ENCODE results near the gene LINC01488. TPM values are rescaled to one million over a fixed set of nuclear protein-coding genes. Genes with fewer than 3 reads are reported as not detected.

Gene LINC01488
- total and polyA plus RNA-seq, 2 donors (not counting 1 experiment from before 2014, with no cell fraction given), result not detected

- DNase-seq (no peak), ATAC-seq (ENCODE audit: low read depth) (no peak)
- Mint-ChIP-seq H3K27me3 (peaks cover 13% of the 10 kb centered on the region), H3K4me3 (no peak overlapping the region), H3K27ac (no peak overlapping the region), H3K9me3 (ENCODE audit: insufficient read depth) (peaks cover 7% of the 10 kb centered on the region), H3K4me1 (peaks cover 2% of the 10 kb centered on the region)
- TF ChIP-seq EZH2 (IDR thresholded peaks at IDR 0.05; ENCODE audit: borderline replicate concordance, insufficient read depth, low read depth, low read length, poor library complexity, severe bottlenecking), result no peak
- TF ChIP-seq, protein P1, sequence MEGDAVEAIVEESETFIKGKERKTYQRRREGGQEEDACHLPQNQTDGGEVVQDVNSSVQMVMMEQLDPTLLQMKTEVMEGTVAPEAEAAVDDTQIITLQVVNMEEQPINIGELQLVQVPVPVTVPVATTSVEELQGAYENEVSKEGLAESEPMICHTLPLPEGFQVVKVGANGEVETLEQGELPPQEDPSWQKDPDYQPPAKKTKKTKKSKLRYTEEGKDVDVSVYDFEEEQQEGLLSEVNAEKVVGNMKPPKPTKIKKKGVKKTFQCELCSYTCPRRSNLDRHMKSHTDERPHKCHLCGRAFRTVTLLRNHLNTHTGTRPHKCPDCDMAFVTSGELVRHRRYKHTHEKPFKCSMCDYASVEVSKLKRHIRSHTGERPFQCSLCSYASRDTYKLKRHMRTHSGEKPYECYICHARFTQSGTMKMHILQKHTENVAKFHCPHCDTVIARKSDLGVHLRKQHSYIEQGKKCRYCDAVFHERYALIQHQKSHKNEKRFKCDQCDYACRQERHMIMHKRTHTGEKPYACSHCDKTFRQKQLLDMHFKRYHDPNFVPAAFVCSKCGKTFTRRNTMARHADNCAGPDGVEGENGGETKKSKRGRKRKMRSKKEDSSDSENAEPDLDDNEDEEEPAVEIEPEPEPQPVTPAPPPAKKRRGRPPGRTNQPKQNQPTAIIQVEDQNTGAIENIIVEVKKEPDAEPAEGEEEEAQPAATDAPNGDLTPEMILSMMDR (IDR thresholded peaks at IDR 0.05), result no peak
- H4K20me1 ChIP-seq (ENCODE audit: control insufficient read depth, insufficient read depth, low read length, poor library complexity, severe bottlenecking), result no peaks in the 10 kb centered on the region
- H2AFZ ChIP-seq (ENCODE audit: insufficient read depth, low read depth, low read length, poor library complexity, severe bottlenecking), result no peak overlapping the region
- no peak overlapping the region for H3K9ac ChIP-seq (ENCODE audit: low read length)
- no peaks in the 10 kb centered on the region for H3K79me2 ChIP-seq (ENCODE audit: control insufficient read depth, insufficient read depth, low read length)
- no peaks in the 10 kb centered on the region for H3K36me3 ChIP-seq (replicated peaks in 1 of 2; ENCODE audit: control extremely low read depth in 1 of 2, control insufficient read depth in 1 of 2, extremely low read depth in 1 of 2, insufficient read depth in 2 of 2, low read length in 1 of 2)
- no peak overlapping the region for H3K4me2 ChIP-seq (replicated peaks; ENCODE audit: low read depth, low read length, poor library complexity, severe bottlenecking)
- H3K27ac ChIP-seq (ENCODE audit: low read length in 2 of 2), result no peak overlapping the region
- peaks cover 0 to 4% (median 1%) of the 10 kb centered on the region in 4 experiments for H3K27me3 ChIP-seq (replicated peaks in 1 of 4; ENCODE audit: control extremely low read depth in 1 of 4, control insufficient read depth in 3 of 4, insufficient read depth in 4 of 4, low read length in 3 of 4)
- no peak overlapping the region for H3K4me3 ChIP-seq (ENCODE audit: control extremely low read depth in 1 of 5, extremely low read depth in 1 of 5, insufficient read depth in 1 of 5, low read depth in 2 of 5, low read length in 4 of 5)
- 96% methylated on average over 15 of the region's 17 CpGs for WGBS (ENCODE audit: insufficient coverage)
- intact Hi-C loops (cut with micrococcal nuclease), result no loop called here
- ChIA-PET CTCF (no interaction called here), POLR2A (interaction anchor here (0.6 kb wide), 1 partner anchor 167 kb away, joined by 4 read pairs; no protein-coding TSS in a partner anchor)
- H3K9me3 ChIP-seq (ENCODE audit: control extremely low read depth in 1 of 3, control insufficient read depth in 2 of 3, insufficient read depth in 1 of 3, low read length in 2 of 3), result peaks cover 0 to 9% (median 0%) of the 10 kb centered on the region in 3 donors
- H3K4me1 ChIP-seq (ENCODE audit: control insufficient read depth in 2 of 2, insufficient read depth in 2 of 2, low read length in 2 of 2), result no peaks in the 10 kb centered on the region
These were observed 16.0 kb upstream of the LINC01488 start for GRCh38 chr11:69465236-69466000.

DNA sequence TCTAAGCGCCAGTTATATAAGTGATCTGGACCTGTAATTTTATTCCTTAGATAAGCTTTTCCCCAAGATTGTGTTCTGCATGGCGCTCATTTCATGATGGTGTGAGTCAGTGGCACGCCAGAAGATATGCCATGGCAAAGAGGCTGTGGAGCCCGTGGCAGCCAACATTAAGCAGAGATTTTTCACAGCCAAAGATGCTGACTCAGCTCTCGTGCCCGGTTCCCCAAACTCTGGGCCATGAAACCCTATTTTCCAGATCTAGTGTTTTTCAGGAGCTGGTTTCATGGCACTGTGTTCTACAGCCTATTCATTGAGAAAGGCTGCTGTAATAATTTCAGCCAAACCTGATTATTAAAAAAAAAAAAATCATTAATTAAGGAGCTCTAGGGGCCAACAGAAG, 15.4 kb upstream of the LINC01488 start:
- H3K9me3 Mint-ChIP-seq (ENCODE audit: insufficient read depth), result peaks cover 3% of the 10 kb centered on the region
- CTCF ChIA-PET, result no interaction called here
- H3K9me3 ChIP-seq (ENCODE audit: control extremely low read depth in 1 of 3, control insufficient read depth in 2 of 3, insufficient read depth in 1 of 3, low read length in 2 of 3), result peaks cover 0 to 6% (median 0%) of the 10 kb centered on the region in 3 donors
- no peaks in the 10 kb centered on the region for H4K20me1 ChIP-seq (ENCODE audit: control insufficient read depth, insufficient read depth, low read length, poor library complexity, severe bottlenecking)
- WGBS (ENCODE audit: insufficient coverage), result 75% methylated on average over 3 of the region's 6 CpGs
- H3K27ac Mint-ChIP-seq, result no peak overlapping the region
- H3K4me2 ChIP-seq (replicated peaks; ENCODE audit: low read depth, low read length, poor library complexity, severe bottlenecking), result no peak overlapping the region
- peaks cover 8% of the 10 kb centered on the region for H3K27me3 Mint-ChIP-seq
- TF ChIP-seq, protein P1 (IDR thresholded peaks at IDR 0.05), result no peak
- no peak for TF ChIP-seq EZH2 (IDR thresholded peaks at IDR 0.05; ENCODE audit: borderline replicate concordance, insufficient read depth, low read depth, low read length, poor library complexity, severe bottlenecking)
- peaks cover 2% of the 10 kb centered on the region for H3K4me1 Mint-ChIP-seq
- no peak overlapping the region for H3K27ac ChIP-seq (ENCODE audit: low read length in 2 of 2)
- no peak overlapping the region for H3K4me3 Mint-ChIP-seq
- no peak for ATAC-seq (ENCODE audit: low read depth)
- POLR2A ChIA-PET, result no interaction called here
- intact Hi-C loops (cut with micrococcal nuclease), result no loop called here
- H3K36me3 ChIP-seq (replicated peaks in 1 of 2; ENCODE audit: control extremely low read depth in 1 of 2, control insufficient read depth in 1 of 2, extremely low read depth in 1 of 2, insufficient read depth in 2 of 2, low read length in 1 of 2), result no peaks in the 10 kb centered on the region
- no peak overlapping the region for H2AFZ ChIP-seq (ENCODE audit: insufficient read depth, low read depth, low read length, poor library complexity, severe bottlenecking)
- DNase-seq, result no peak
- H3K27me3 ChIP-seq (replicated peaks in 1 of 4; ENCODE audit: control extremely low read depth in 1 of 4, control insufficient read depth in 3 of 4, insufficient read depth in 4 of 4, low read length in 3 of 4), result peaks cover 0 to 4% (median 1%) of the 10 kb centered on the region in 4 experiments
- no peak overlapping the region for H3K4me3 ChIP-seq (ENCODE audit: control extremely low read depth in 1 of 5, extremely low read depth in 1 of 5, insufficient read depth in 1 of 5, low read depth in 2 of 5, low read length in 4 of 5)
- no peaks in the 10 kb centered on the region for H3K79me2 ChIP-seq (ENCODE audit: control insufficient read depth, insufficient read depth, low read length)
- H3K4me1 ChIP-seq (ENCODE audit: control insufficient read depth in 2 of 2, insufficient read depth in 2 of 2, low read length in 2 of 2), result no peaks in the 10 kb centered on the region
- H3K9ac ChIP-seq (ENCODE audit: low read length), result no peak overlapping the region

Data from B cell (primary cell).